Endothelial cell of umbilical vein (primary cell): Measurements from ENCODE around the gene ADAP1.

ENCODE experiments used
- EZH2 ChIP-seq: IDR thresholded peaks from 2 replicates; pipeline ENCODE4 v1.6.1; 2012; ENCODE audit warnings: borderline replicate concordance, low read depth, mild to moderate bottlenecking, moderate library complexity, low read length, inconsistent platforms; ENCODE audit not compliant: severe bottlenecking
- GATA2 ChIP-seq: IDR thresholded peaks from 2 replicates; pipeline ENCODE4 v1.7.0; 2011; ENCODE audit warnings: low read depth, mild to moderate bottlenecking, moderate library complexity, mixed read lengths, low read length; ENCODE audit not compliant: insufficient read length, insufficient read depth
- JUN ChIP-seq: IDR thresholded peaks from 2 replicates; pipeline ENCODE4 v1.6.1; 2011; ENCODE audit warnings: borderline replicate concordance, low read depth; ENCODE audit not compliant: insufficient read length, insufficient read depth
- MYC ChIP-seq: IDR thresholded peaks from one replicate; pipeline ENCODE4 v1.6.1; 2011; ENCODE audit warnings: mild to moderate bottlenecking, low read depth, low read length
- POLR2A ChIP-seq: IDR thresholded peaks from 2 replicates; pipeline ENCODE4 v1.6.1; 2012; ENCODE audit warnings: low read depth, mild to moderate bottlenecking, control low read depth, low read length
- POLR2AphosphoS5 ChIP-seq: IDR thresholded peaks from 2 replicates; pipeline ENCODE4 v1.6.1; 2012; ENCODE audit warnings: low read depth, mild to moderate bottlenecking, control low read depth, low read length, moderate library complexity; ENCODE audit not compliant: insufficient read depth
- TF ChIP-seq, protein P1 (sequence below), 2 donors: IDR thresholded peaks; 1 replicate in 1 of 2; 2 replicates in 1 of 2; pipeline ENCODE4 v1.5.1; 2011; ENCODE audit warnings: low read length in 2 of 2, mild to moderate bottlenecking in 2 of 2, moderate library complexity in 2 of 2, control low read depth in 1 of 2, inconsistent platforms in 1 of 2, low read depth in 1 of 2; ENCODE audit not compliant: insufficient read depth in 1 of 2; ENCODE audit errors: extremely low read depth in 1 of 2
- TF ChIP-seq, protein P2 (sequence below): IDR thresholded peaks from 2 replicates; pipeline ENCODE4 v1.6.1; 2011; ENCODE audit not compliant: insufficient read depth, insufficient read length

DNA sequence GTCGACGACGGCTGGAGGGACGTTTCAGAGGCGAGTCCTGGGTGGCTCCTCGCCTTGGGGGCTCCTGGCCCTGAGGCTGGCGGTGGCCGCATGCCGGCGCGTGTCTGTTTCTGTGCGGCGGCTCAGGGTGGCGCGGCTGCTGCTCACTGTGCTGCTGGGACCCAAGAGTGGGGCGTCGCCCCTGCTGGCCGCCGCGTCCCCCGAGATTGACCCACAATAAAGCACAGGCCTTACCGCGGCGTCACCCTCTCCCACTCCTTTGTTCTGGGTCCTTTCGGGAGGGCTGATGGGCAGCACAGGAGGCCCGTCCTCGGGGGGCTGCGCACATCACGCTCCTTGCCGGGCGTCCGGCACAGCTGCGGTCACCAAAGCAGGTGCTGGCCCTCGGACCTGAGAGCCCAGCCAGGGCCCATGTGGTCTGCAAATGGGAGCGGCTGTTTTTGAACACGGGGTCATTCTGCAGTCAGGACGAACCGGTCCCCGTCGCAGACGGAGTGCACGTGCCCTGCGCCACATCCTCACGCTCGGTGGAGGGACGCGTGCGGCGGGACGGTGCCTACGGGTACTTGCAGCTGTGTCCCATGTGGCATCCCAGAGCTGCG lies 58.9 kb downstream of the ADAP1 start:
- TF ChIP-seq POLR2A, result no peak
- TF ChIP-seq, protein P1, sequence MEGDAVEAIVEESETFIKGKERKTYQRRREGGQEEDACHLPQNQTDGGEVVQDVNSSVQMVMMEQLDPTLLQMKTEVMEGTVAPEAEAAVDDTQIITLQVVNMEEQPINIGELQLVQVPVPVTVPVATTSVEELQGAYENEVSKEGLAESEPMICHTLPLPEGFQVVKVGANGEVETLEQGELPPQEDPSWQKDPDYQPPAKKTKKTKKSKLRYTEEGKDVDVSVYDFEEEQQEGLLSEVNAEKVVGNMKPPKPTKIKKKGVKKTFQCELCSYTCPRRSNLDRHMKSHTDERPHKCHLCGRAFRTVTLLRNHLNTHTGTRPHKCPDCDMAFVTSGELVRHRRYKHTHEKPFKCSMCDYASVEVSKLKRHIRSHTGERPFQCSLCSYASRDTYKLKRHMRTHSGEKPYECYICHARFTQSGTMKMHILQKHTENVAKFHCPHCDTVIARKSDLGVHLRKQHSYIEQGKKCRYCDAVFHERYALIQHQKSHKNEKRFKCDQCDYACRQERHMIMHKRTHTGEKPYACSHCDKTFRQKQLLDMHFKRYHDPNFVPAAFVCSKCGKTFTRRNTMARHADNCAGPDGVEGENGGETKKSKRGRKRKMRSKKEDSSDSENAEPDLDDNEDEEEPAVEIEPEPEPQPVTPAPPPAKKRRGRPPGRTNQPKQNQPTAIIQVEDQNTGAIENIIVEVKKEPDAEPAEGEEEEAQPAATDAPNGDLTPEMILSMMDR (IDR thresholded peaks at IDR 0.05; ENCODE audit: extremely low read depth in 1 of 2, insufficient read depth in 1 of 2, low read depth in 1 of 2, low read length in 2 of 2), result no peak
- no peak for TF ChIP-seq MYC
- TF ChIP-seq POLR2AphosphoS5, result no peak
- no peak for TF ChIP-seq EZH2
- TF ChIP-seq, protein P2, sequence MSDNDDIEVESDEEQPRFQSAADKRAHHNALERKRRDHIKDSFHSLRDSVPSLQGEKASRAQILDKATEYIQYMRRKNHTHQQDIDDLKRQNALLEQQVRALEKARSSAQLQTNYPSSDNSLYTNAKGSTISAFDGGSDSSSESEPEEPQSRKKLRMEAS, result no peak
- TF ChIP-seq JUN, result no peak
- no peak for TF ChIP-seq GATA2
